Tibial nerve (tissue), 4 donors: ENCODE measurements around the gene ZNF408.

Source experiments
- EP300 ChIP-seq, 2 donors: sonication (generic); formaldehyde crosslinking; IDR thresholded peaks; one replicate each; pipeline ENCODE4 v1.6.1; 2017; ENCODE audit warnings: antibody characterized with exemption in 2 of 2, mild to moderate bottlenecking in 1 of 2
- POLR2A ChIP-seq, 2 donors: fragments of 450-650 bp; IDR thresholded peaks; one replicate each; pipeline ENCODE4 v1.6.1; 2017; ENCODE audit warnings: antibody characterized with exemption in 2 of 2, mild to moderate bottlenecking in 2 of 2, moderate library complexity in 2 of 2
- TF ChIP-seq, protein P1 (sequence below), 5 experiments: fragments of 200-600 bp in 3 of 5; fragments of 450-650 bp in 2 of 5; sonication (generic) in 3 of 5; IDR thresholded peaks; one replicate each; pipeline ENCODE4 v1.5.1; 2016 to 2019; ENCODE audit warnings: antibody characterized with exemption in 5 of 5, mild to moderate bottlenecking in 3 of 5, moderate library complexity in 2 of 5

DNA sequence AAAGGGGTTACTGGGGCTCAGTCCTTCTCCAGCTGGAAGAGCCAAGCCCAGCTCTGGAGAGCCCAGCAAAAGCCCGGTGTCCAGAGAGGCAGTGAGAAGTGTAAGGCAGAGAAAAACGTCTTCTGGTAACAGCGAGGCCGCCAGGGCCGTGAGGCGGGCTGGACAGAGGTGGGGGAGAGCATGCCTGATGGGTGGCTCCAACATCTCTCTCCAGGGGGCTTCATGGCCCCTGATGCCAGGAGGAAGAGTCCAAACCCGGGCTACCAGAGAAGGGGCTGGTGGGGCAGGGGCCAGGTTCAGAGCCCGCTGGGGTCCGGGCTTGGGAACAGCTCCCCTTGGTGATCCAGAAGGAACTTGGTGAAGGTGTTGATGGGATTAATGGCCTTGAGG lies 22.1 kb upstream of the ZNF408 start:
- TF ChIP-seq, protein P1, sequence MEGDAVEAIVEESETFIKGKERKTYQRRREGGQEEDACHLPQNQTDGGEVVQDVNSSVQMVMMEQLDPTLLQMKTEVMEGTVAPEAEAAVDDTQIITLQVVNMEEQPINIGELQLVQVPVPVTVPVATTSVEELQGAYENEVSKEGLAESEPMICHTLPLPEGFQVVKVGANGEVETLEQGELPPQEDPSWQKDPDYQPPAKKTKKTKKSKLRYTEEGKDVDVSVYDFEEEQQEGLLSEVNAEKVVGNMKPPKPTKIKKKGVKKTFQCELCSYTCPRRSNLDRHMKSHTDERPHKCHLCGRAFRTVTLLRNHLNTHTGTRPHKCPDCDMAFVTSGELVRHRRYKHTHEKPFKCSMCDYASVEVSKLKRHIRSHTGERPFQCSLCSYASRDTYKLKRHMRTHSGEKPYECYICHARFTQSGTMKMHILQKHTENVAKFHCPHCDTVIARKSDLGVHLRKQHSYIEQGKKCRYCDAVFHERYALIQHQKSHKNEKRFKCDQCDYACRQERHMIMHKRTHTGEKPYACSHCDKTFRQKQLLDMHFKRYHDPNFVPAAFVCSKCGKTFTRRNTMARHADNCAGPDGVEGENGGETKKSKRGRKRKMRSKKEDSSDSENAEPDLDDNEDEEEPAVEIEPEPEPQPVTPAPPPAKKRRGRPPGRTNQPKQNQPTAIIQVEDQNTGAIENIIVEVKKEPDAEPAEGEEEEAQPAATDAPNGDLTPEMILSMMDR (IDR thresholded peaks at IDR 0.05) = no peak
- no peak for TF ChIP-seq POLR2A (IDR thresholded peaks at IDR 0.05)
- no peak for TF ChIP-seq EP300 (IDR thresholded peaks at IDR 0.05)
